GM15510 (cell line): ENCODE measurements around the gene MYO7A.

Experiments used
- POLR2A ChIP-seq: IDR thresholded peaks from 3 replicates; pipeline ENCODE4 v1.6.1; 2011; ENCODE audit warnings: borderline replicate concordance; ENCODE audit not compliant: insufficient read length; ENCODE audit errors: extremely low read depth

MYO7A gene

GRCh38 chr11:77191823-77192495, 63.9 kb downstream of the MYO7A start:
- no peak for TF ChIP-seq POLR2A

- TF ChIP-seq POLR2A, result no peak
These were observed 65.1 kb downstream of the MYO7A start for GRCh38 chr11:77193167-77193566.

- no peak for TF ChIP-seq POLR2A
These were observed 66.1 kb downstream of the MYO7A start for GRCh38 chr11:77193911-77194830.

GRCh38 chr11:77195071-77195755, 67.2 kb downstream of the MYO7A start:
- no peak for TF ChIP-seq POLR2A

- TF ChIP-seq POLR2A, result no peak
These were observed 68.9 kb downstream of the MYO7A start for GRCh38 chr11:77196961-77197360.

GRCh38 chr11:77197626-77198320, 69.7 kb downstream of the MYO7A start:
- TF ChIP-seq POLR2A, result no peak

- no peak for TF ChIP-seq POLR2A
These were observed 70.4 kb downstream of the MYO7A start for GRCh38 chr11:77198440-77198849.

GRCh38 chr11:77199137-77199745, 71.2 kb downstream of the MYO7A start:
- no peak for TF ChIP-seq POLR2A

- TF ChIP-seq POLR2A, result no peak
These were observed 72.6 kb downstream of the MYO7A start for GRCh38 chr11:77200351-77201268.

GRCh38 chr11:77201370-77201769, 73.3 kb downstream of the MYO7A start:
- no peak for TF ChIP-seq POLR2A

GRCh38 chr11:77201991-77202841, 74.2 kb downstream of the MYO7A start:
- no peak for TF ChIP-seq POLR2A
